Testis (tissue), 3 donors: ENCODE data around the gene TBL2. TPM values are rescaled to one million over a fixed set of nuclear protein-coding genes. Genes with fewer than 3 reads are reported as not detected.
"Not testable (repeated sequence)": the region's sequence is repeated elsewhere in the genome, so short reads cannot be mapped to it uniquely, and the experiment has no call there.

Source experiments
- DNase-seq: peaks from one replicate; pipeline ENCODE4 v3.0.0-alpha.2; 2019
- H3K27ac ChIP-seq, 2 donors: fragments of 200-600 bp; sonication (generic); one replicate each; pipeline ENCODE4 v1.5.1; 2019
- H3K27me3 ChIP-seq: fragments of 200-600 bp; sonication (generic); one replicate; pipeline ENCODE4 v1.5.1; 2019
- H3K36me3 ChIP-seq: fragments of 200-600 bp; sonication (generic); one replicate; pipeline ENCODE4 v1.5.1; 2017; ENCODE audit warnings: low read depth; ENCODE audit errors: missing control alignments
- H3K4me1 ChIP-seq: fragments of 200-600 bp; sonication (generic); one replicate; pipeline ENCODE4 v1.5.1; 2019
- H3K4me3 ChIP-seq, 2 donors: fragments of 200-600 bp; sonication (generic); one replicate each; pipeline ENCODE4 v1.5.1; 2017 to 2019
- H3K9me3 ChIP-seq: fragments of 200-600 bp; sonication (generic); one replicate; pipeline ENCODE4 v1.5.1; 2017
- CTCF ChIP-seq, 3 experiments: fragments of 450-650 bp in 2 of 3; fragments of 200-600 bp in 1 of 3; sonication (generic) in 1 of 3; IDR thresholded peaks; one replicate each; pipeline ENCODE4 v1.5.1; 2016 to 2019; ENCODE audit warnings: antibody characterized with exemption in 3 of 3, mild to moderate bottlenecking in 2 of 3, moderate library complexity in 1 of 3
- POLR2A ChIP-seq: fragments of 450-650 bp; IDR thresholded peaks from one replicate; pipeline ENCODE4 v1.6.1; 2017; ENCODE audit warnings: antibody characterized with exemption, mild to moderate bottlenecking, moderate library complexity
- whole genome bisulfite sequencing, 2 donors: methylation state at CpG; one replicate each; pipeline ENCODE4 v1.1.5; 2018; 5-methylcytosine and 5-hydroxymethylcytosine counted together
- intact Hi-C: fragments of 100-400 bp; cut with DNase I; formaldehyde crosslinking; loops from one replicate; pipeline ENCODE4 v1.15.1; 2023; ENCODE audit warnings: low total_unique reads
- polyA plus RNA-seq: library from polyadenylated mRNA; stranded (reverse); fragments of 350-450 nt; fragmentation: Illumina TruSeq; extraction: RNeasy Lipid Tissue Mini Kit (QIAGEN cat#74804); gene quantifications from one replicate; pipeline ENCODE4 v1.2.3, GENCODE V29; 2014; ENCODE audit warnings: low read depth, low replicate concordance; ENCODE audit not compliant: insufficient read depth
- total RNA-seq, 2 donors: library from RNA; depleted of rRNA; stranded (reverse); fragments of >200 nt; gene quantifications; one replicate each; pipeline ENCODE4 v1.2.3, GENCODE V29; 2016

TBL2 gene
- total and polyA plus RNA-seq, 3 donors from 2014 or later, result 211 to 579 (median 224) TPM

DNA sequence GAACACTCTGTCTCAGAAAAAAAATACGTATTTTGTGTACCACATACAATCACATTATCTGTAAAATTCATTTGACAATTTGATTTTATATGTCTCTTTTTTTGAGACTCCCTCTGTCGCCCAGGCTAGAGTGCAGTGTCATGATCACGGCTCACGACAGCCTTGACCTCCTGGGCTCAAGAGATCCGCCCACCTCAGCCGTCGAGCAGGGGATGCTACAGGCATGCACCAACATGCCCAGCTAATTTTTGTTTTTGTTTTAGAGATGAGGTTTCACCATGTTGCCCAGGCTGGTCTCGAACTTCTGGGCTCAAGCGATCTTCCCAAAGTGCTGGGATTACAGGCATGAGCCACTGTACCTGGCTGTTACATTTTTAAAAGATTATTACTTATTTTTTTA, 44.6 kb downstream of the TBL2 start:
- intact Hi-C loops, result no loop called here
- Histone ChIP-seq H3K27me3 (no peaks in the 10 kb centered on the region), H3K4me3 (no peak overlapping the region), H3K27ac (no peak overlapping the region), H3K4me1 (no peaks in the 10 kb centered on the region), H3K9me3 (no peaks in the 10 kb centered on the region), H3K36me3 (no peaks in the 10 kb centered on the region)
- DNase-seq, result no peak
- WGBS, 2 donors, result 65 to 73% methylated on average over 9 of the region's 9 CpGs
- TF ChIP-seq POLR2A (no peak), CTCF (IDR thresholded peaks at IDR 0.05) (no peak)

- Histone ChIP-seq H3K36me3 (no peaks in the 10 kb centered on the region), H3K4me1 (no peaks in the 10 kb centered on the region), H3K4me3 (no peak overlapping the region), H3K27me3 (no peaks in the 10 kb centered on the region), H3K27ac (no peak overlapping the region), H3K9me3 (no peaks in the 10 kb centered on the region)
- whole genome bisulfite sequencing, 2 donors, result 96 to 98% methylated on average over 6 of the region's 6 CpGs
- no peak for DNase-seq
- intact Hi-C loops, result no loop called here
- TF ChIP-seq POLR2A (no peak), CTCF (IDR thresholded peaks at IDR 0.05) (no peak)
Observed at GRCh38 chr7:73532224-73532623, 46.2 kb downstream of the TBL2 start.

DNA sequence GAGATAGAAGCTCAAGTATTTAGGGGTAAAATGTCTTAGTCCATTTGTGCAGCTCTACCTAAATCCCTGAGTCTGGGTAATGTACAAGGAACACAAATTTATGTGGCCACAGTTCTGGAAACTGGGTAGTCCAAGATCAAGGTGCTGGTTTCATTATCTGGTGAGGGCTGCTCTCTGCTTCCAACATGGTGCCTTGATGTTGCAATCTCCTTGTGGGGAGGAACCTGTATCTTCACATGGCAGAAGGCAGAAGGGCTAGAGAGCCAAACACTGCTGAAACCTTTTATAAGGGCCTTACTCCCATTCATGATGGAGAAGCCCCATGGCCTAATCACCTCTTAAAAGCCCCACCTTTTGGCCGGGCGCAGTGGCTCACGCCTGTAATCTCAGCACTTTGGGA, 47.6 kb downstream of the TBL2 start:
- WGBS, 2 donors, result 96 to 97% methylated on average over 3 of the region's 3 CpGs
- TF ChIP-seq CTCF (IDR thresholded peaks at IDR 0.05), result no peak
- no peaks in the 10 kb centered on the region for H3K4me1 ChIP-seq
- H3K27me3 ChIP-seq, result no peaks in the 10 kb centered on the region
- H3K36me3 ChIP-seq, result no peaks in the 10 kb centered on the region
- H3K27ac ChIP-seq, result no peak overlapping the region
- H3K9me3 ChIP-seq, result no peaks in the 10 kb centered on the region
- intact Hi-C loops, result no loop called here
- no peak for DNase-seq
- no peak overlapping the region for H3K4me3 ChIP-seq

- Histone ChIP-seq H3K27me3 (no peaks in the 10 kb centered on the region), H3K9me3 (no peaks in the 10 kb centered on the region), H3K4me3 (no peak overlapping the region), H3K36me3 (no peaks in the 10 kb centered on the region), H3K27ac (no peak overlapping the region), H3K4me1 (no peaks in the 10 kb centered on the region)
- TF ChIP-seq POLR2A, result no peak
- no peak for TF ChIP-seq CTCF (IDR thresholded peaks at IDR 0.05)
- intact Hi-C loops, result no loop called here
- no peak for DNase-seq
- 77 to 78% methylated on average over 8 of the region's 8 CpGs for WGBS, 2 donors
Observed at GRCh38 chr7:73526896-73527821, 51.2 kb downstream of the TBL2 start.

- intact Hi-C loops, H3K9me3 ChIP-seq, DNase-seq, H3K4me1 ChIP-seq, H3K36me3 ChIP-seq, H3K27ac ChIP-seq, H3K27me3 ChIP-seq, H3K4me3 ChIP-seq: not testable (repeated sequence)
- WGBS, 2 donors, result 61 to 62% methylated on average over 1 of the region's 1 CpG
Observed at GRCh38 chr7:73526158-73526494, 52.3 kb downstream of the TBL2 start.
